Dermis microvascular lymphatic vessel endothelial cell (primary cell): ENCODE measurements around the gene STK16. TPM values are rescaled to one million over a fixed set of nuclear protein-coding genes. Genes with fewer than 3 reads are reported as not detected.
A peak's percentile ranks its signal among the peaks of the same experiment; 100 is the strongest.
"Not testable (repeated sequence)": the region's sequence is repeated elsewhere in the genome, so short reads cannot be mapped to it uniquely, and the experiment has no call there.

Source experiments
- DNase-seq, 2 donors: peaks; one replicate each; pipeline versions ENCODE4 v3.0.0 to v3.0.0-alpha.2; 2010; ENCODE audit warnings: low read depth in 2 of 2
- total RNA-seq: library from RNA; depleted of rRNA; stranded (reverse); fragments of >200 nt; gene quantifications from 2 replicates; pipeline ENCODE4 v1.2.1, GENCODE V29; 2014

STK16 gene
- 14.5 and 16.3 TPM in 2 replicates for total RNA-seq

GRCh38 chr2:219245148-219245898 lies at the start of gene STK16, which contains the start of gene GLB1L:
STK16 (plus strand) TSS chr2:219245479; CDS start chr2:219246000, 521 bp downstream.
GLB1L (minus strand) TSS chr2:219245444; CDS start chr2:219243573, 1,871 bp downstream.
- peak; percentile 90 to 94 for DNase-seq

GRCh38 chr2:219197388-219197787 lies 47.9 kb upstream of the STK16 start:
- DNase-seq, result no peak

GRCh38 chr2:219198974-219199373 lies 46.3 kb upstream of the STK16 start:
- DNase-seq, result no peak

- DNase-seq, result no peak
These were observed 45.6 kb upstream of the STK16 start for GRCh38 chr2:219199470-219200211.

GRCh38 chr2:219200502-219201326 lies 44.6 kb upstream of the STK16 start:
- not testable (repeated sequence) for DNase-seq

- not testable (repeated sequence) for DNase-seq
These were observed 43.9 kb upstream of the STK16 start for GRCh38 chr2:219201331-219201730.

- DNase-seq, result no peak
These were observed 40.7 kb upstream of the STK16 start for GRCh38 chr2:219204425-219205164.

GRCh38 chr2:219205165-219205538 lies 40.1 kb upstream of the STK16 start:
- DNase-seq, result no peak

GRCh38 chr2:219205981-219206327 lies 39.3 kb upstream of the STK16 start:
- no peak for DNase-seq

- DNase-seq, result peak; percentile 69 to 94
These were observed 38.7 kb upstream of the STK16 start, which contains the start of gene ZFAND2B for GRCh38 chr2:219206328-219207133. ZFAND2B (plus strand) TSS chr2:219206782; CDS start chr2:219206988, 206 bp downstream.

GRCh38 chr2:219207134-219207883 lies 38.0 kb upstream of the STK16 start:
- no peak for DNase-seq

GRCh38 chr2:219207884-219208740 lies 37.2 kb upstream of the STK16 start:
- peak in 1 of 2 donors; percentile 49 for DNase-seq

GRCh38 chr2:219209236-219210195 lies 35.8 kb upstream of the STK16 start:
- no peak for DNase-seq

- no peak for DNase-seq
These were observed 34.9 kb upstream of the STK16 start for GRCh38 chr2:219210196-219210885.

- DNase-seq, result no peak
These were observed 34.4 kb upstream of the STK16 start for GRCh38 chr2:219210886-219211362.

- no peak for DNase-seq
These were observed 32.3 kb upstream of the STK16 start for GRCh38 chr2:219213026-219213415.
